Gastroesophageal sphincter (tissue), 4 donors: ENCODE measurements around the gene YKT6. TPM values are rescaled to one million over a fixed set of nuclear protein-coding genes. Genes with fewer than 3 reads are reported as not detected.
"Not testable (repeated sequence)": the region's sequence is repeated elsewhere in the genome, so short reads cannot be mapped to it uniquely, and the experiment has no call there.

Source experiments
- ATAC-seq: fragments of 150-250 bp; one replicate; pipeline ENCODE4 v1.9.1; 2016; ENCODE audit warnings: mild to moderate bottlenecking, moderate library complexity
- H3K27ac ChIP-seq, 4 donors: fragments of 200-600 bp; sonication (generic) in 3 of 4; 1 replicate in 3 of 4; 2 replicates in 1 of 4; pipeline ENCODE4 v1.5.1; 2016 to 2019
- H3K27me3 ChIP-seq: fragments of 200-600 bp; sonication (generic); one replicate; pipeline ENCODE4 v1.5.1; 2019
- H3K36me3 ChIP-seq, 2 donors: fragments of 200-600 bp; sonication (generic); one replicate each; pipeline ENCODE4 v1.5.1; 2019; ENCODE audit warnings: control low read depth in 1 of 2
- H3K4me1 ChIP-seq, 3 donors: fragments of 200-600 bp; sonication (generic); 1 replicate in 2 of 3; 2 replicates in 1 of 3; pipeline ENCODE4 v1.5.1; 2016 to 2019; ENCODE audit warnings: control low read depth in 2 of 3
- H3K4me3 ChIP-seq, 2 donors: fragments of 200-600 bp; sonication (generic); one replicate each; pipeline ENCODE4 v1.5.1; 2019; ENCODE audit warnings: mild to moderate bottlenecking in 1 of 2, moderate library complexity in 1 of 2
- H3K9me3 ChIP-seq, 3 donors: fragments of 200-600 bp; sonication (generic); one replicate each; pipeline ENCODE4 v1.5.1; 2017 to 2019; ENCODE audit warnings: control low read depth in 2 of 3
- EP300 ChIP-seq: sonication (generic); formaldehyde crosslinking; IDR thresholded peaks from one replicate; pipeline ENCODE4 v1.6.1; 2017; ENCODE audit warnings: antibody characterized with exemption, mild to moderate bottlenecking
- POLR2A ChIP-seq, 2 donors: fragments of 450-650 bp; IDR thresholded peaks; one replicate each; pipeline ENCODE4 v1.6.1; 2017; ENCODE audit warnings: antibody characterized with exemption in 2 of 2, mild to moderate bottlenecking in 2 of 2, moderate library complexity in 1 of 2
- POLR2AphosphoS5 ChIP-seq: sonication (generic); formaldehyde crosslinking; IDR thresholded peaks from one replicate; pipeline ENCODE4 v1.6.1; 2017; ENCODE audit warnings: antibody characterized with exemption
- WGBS, 2 donors: methylation state at CpG; one replicate each; pipeline ENCODE4 v1.1.5; 2018; ENCODE audit warnings: low coverage in 1 of 2; 5-methylcytosine and 5-hydroxymethylcytosine counted together
- total RNA-seq, 4 donors: library from RNA; depleted of rRNA; stranded (reverse); fragments of >200 nt; gene quantifications; one replicate each; pipeline ENCODE4 v1.1.0, GENCODE V29; 2016
- TF ChIP-seq, protein P1 (sequence below), 4 experiments: fragments of 200-600 bp in 2 of 4; fragments of 450-650 bp in 2 of 4; sonication (generic) in 1 of 4; IDR thresholded peaks; one replicate each; pipeline ENCODE4 v1.5.1; 2017 to 2019; ENCODE audit warnings: antibody characterized with exemption in 4 of 4, mild to moderate bottlenecking in 2 of 4, moderate library complexity in 2 of 4

YKT6 gene
- total RNA-seq, 4 donors from 2014 or later: 50.2 to 79.2 (median 64.1) TPM

DNA sequence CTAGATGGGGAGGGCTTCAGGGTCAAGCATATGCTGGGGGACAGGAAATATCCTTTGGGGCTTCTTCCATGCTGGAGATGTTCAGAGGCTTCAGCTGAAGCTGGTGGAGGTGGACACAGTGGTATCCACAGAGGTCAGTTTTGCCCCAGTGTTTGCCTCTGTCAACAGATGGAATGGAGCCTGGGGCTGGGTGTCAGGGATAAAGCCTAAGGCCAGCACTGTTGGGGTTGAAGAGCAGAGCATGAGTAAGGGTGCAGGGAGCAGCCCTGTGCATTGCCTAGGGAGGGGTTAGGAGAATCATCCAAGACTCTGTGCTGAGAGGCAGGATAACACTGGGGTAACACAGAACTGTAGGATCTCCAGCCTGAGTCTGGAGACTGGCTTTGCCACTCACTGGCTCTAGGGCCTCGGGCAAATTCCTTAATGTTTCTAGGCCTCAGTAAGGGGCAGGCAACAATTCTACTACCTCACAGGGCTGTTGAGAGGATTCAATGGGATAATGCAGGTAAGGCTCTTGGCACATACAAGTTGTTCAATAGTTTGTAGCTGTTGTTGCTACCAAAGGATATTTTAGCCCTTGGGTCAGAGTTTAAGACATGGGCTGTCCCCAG lies 37.9 kb upstream of the YKT6 start:
- Histone ChIP-seq H3K27me3 (no peaks in the 10 kb centered on the region), H3K9me3 (no peaks in the 10 kb centered on the region), H3K4me3 (no peak overlapping the region), H3K4me1 (no peaks in the 10 kb centered on the region), H3K36me3 (no peaks in the 10 kb centered on the region), H3K27ac (no peak overlapping the region)
- no peak for ATAC-seq
- TF ChIP-seq POLR2A (IDR thresholded peaks at IDR 0.05) (no peak), POLR2AphosphoS5 (no peak), EP300 (no peak)
- TF ChIP-seq, protein P1, sequence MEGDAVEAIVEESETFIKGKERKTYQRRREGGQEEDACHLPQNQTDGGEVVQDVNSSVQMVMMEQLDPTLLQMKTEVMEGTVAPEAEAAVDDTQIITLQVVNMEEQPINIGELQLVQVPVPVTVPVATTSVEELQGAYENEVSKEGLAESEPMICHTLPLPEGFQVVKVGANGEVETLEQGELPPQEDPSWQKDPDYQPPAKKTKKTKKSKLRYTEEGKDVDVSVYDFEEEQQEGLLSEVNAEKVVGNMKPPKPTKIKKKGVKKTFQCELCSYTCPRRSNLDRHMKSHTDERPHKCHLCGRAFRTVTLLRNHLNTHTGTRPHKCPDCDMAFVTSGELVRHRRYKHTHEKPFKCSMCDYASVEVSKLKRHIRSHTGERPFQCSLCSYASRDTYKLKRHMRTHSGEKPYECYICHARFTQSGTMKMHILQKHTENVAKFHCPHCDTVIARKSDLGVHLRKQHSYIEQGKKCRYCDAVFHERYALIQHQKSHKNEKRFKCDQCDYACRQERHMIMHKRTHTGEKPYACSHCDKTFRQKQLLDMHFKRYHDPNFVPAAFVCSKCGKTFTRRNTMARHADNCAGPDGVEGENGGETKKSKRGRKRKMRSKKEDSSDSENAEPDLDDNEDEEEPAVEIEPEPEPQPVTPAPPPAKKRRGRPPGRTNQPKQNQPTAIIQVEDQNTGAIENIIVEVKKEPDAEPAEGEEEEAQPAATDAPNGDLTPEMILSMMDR (IDR thresholded peaks at IDR 0.05): no peak
- no CpG with 5 or more reads among the region's 1 CpG for WGBS, 2 donors

DNA sequence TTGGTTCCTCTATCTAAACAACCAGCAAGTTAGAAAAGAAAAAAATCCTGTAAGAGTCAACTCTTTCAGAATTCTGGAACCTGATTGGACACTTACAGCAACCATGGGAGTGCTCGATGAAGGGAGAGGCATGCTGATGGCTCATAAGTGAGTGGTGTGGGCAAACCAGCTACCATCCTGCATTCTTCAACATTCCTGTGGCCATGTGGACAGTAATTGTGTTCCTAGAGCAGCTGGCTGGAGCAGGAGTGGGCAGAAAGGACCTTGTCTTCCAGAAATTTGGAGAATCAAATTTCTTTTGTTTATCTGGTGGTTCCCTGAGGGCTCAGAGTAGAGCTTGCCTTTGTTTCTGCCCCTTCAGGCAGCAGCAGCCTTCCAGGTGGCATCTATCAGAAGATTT lies 37.2 kb upstream of the YKT6 start:
- TF ChIP-seq EP300: no peak
- no peak for TF ChIP-seq POLR2A (IDR thresholded peaks at IDR 0.05)
- TF ChIP-seq POLR2AphosphoS5: no peak
- TF ChIP-seq, protein P1 (IDR thresholded peaks at IDR 0.05): no peak
- no peak for ATAC-seq
- H3K4me1 ChIP-seq: no peaks in the 10 kb centered on the region
- 13% methylated on average over 1 of the region's 1 CpG; no CpG with 5 or more reads in 1 of the 2 donors for WGBS, 2 donors
- no peak overlapping the region for H3K4me3 ChIP-seq
- no peaks in the 10 kb centered on the region for H3K27me3 ChIP-seq
- no peak overlapping the region for H3K27ac ChIP-seq
- H3K9me3 ChIP-seq: no peaks in the 10 kb centered on the region
- no peaks in the 10 kb centered on the region for H3K36me3 ChIP-seq

DNA sequence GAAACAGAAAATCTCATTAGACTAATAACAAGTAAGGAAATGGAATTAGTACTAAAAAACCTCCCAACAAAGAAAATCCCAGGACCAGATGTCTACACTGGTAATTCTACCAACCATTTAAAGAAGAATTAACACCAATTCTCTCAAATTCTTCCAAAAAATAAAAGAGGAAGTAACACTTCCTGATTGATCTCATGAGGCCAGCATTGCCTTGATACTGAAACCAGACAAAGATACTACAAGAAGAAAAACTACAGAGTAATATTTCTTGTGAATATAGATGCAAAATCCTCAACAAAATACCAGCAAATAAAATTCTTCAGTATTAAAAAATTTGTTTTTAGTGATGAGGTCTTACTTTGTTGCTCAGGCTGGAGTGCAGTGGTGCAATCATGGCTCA lies 32.9 kb upstream of the YKT6 start:
- no peak overlapping the region for H3K27ac ChIP-seq
- TF ChIP-seq EP300 (no peak), POLR2AphosphoS5 (no peak)
- H3K27me3 ChIP-seq: no peaks in the 10 kb centered on the region
- H3K36me3 ChIP-seq: no peaks in the 10 kb centered on the region
- H3K4me1 ChIP-seq: no peaks in the 10 kb centered on the region
- no peak overlapping the region for H3K4me3 ChIP-seq
- no peak for ATAC-seq
- peaks cover 0 to 5% (median 0%) of the 10 kb centered on the region in 3 donors for H3K9me3 ChIP-seq

DNA sequence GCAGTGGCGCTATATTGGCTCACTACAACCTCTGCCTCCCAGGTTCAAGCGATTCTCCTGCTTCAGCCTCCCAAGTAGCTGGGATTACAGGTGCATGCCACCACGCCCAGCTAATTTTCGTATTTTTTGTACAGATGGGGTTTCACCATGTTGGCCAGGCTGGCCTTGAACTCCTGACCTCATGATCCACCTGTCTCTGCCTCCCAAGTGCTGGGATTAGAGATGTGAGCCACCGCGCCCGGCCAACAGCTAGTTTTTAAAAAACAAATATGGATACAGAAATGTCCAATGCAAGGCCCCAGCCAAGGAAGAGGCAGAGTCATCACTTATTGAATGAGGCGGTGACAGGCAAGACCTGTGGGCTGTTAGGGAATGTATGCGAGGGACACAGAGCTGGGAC lies 28.9 kb upstream of the YKT6 start:
- not testable (repeated sequence) for H3K9me3 ChIP-seq, H3K27me3 ChIP-seq, ATAC-seq, H3K4me3 ChIP-seq, H3K36me3 ChIP-seq, H3K27ac ChIP-seq, H3K4me1 ChIP-seq
- WGBS, 2 donors: 92 to 95% methylated on average over 3 to 8 of the region's 9 CpGs

DNA sequence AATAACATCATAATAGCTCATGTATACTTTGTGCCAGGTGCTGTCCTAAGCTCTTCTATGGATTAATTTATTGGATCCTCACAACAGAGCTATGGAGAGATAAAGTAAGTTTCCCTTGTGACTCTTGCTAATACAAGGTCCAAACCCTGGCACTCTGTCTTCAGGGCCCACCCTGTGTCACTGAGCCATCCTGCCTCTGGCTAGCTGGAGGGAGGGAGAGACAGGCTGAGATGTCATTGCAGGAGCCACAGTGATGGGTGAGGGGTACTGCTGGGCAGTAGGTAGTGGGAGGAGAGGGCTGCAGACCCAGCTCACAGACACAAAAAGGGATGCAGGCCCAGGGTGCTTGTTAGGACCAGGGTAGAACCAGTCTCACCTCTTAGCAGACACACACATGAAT lies 28.4 kb upstream of the YKT6 start:
- H3K4me3 ChIP-seq: no peak overlapping the region
- H3K9me3 ChIP-seq: peaks cover 0 to 5% (median 0%) of the 10 kb centered on the region in 3 donors
- ATAC-seq: no peak
- peaks cover 8% of the 10 kb centered on the region for H3K27me3 ChIP-seq
- TF ChIP-seq POLR2A (IDR thresholded peaks at IDR 0.05): no peak
- no peak for TF ChIP-seq EP300
- H3K4me1 ChIP-seq: no peaks in the 10 kb centered on the region
- no peak overlapping the region for H3K27ac ChIP-seq
- H3K36me3 ChIP-seq: no peaks in the 10 kb centered on the region

DNA sequence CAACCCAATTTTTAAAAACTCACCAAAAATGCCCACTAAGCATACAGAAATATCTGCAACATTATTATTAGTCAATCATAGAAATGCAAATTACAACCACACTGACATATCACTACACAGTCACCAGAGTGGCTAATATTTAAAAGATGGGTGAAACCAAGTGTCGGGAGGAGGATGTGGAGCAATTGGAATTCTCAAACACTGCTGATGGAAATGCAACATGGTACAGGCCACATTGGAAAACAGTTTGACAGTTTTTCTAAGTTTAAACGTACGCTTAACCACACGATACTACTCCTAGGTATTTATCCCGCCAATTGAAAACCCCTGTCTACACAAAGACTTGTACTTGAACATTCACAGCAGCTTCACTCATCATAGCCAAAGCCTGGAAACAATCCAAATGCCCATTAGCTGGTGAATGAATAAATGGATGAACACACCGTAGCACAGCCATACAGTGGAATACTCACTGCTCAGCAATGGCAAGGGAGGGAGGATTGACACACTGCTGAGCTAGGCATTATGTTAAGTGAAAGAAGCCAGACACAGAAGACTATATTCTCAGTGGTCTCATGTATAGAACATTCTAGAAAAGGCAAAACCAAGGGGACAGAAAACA lies 27.9 kb upstream of the YKT6 start:
- Histone ChIP-seq H3K9me3 (peaks cover 0 to 5% (median 0%) of the 10 kb centered on the region in 3 donors), H3K4me3 (no peak overlapping the region), H3K36me3 (no peaks in the 10 kb centered on the region), H3K4me1 (no peaks in the 10 kb centered on the region), H3K27ac (no peak overlapping the region), H3K27me3 (peaks cover 12% of the 10 kb centered on the region)
- no peak for ATAC-seq
- TF ChIP-seq POLR2A (IDR thresholded peaks at IDR 0.05) (no peak), POLR2AphosphoS5 (no peak), EP300 (no peak)
- TF ChIP-seq, protein P1 (IDR thresholded peaks at IDR 0.05): no peak
- WGBS, 2 donors: 80 to 87% methylated on average over 6 of the region's 6 CpGs
